GM12892 (cell line): Measurements from ENCODE around the gene TBC1D19.

Experiments
- POLR2A ChIP-seq: IDR thresholded peaks from 2 replicates; pipeline ENCODE4 v1.6.1; 2011; ENCODE audit warnings: low read depth, low read length, control low read depth
- POLR2AphosphoS5 ChIP-seq: IDR thresholded peaks from 2 replicates; pipeline ENCODE4 v1.6.1; 2011; ENCODE audit warnings: low read depth, low read length, control low read depth

DNA sequence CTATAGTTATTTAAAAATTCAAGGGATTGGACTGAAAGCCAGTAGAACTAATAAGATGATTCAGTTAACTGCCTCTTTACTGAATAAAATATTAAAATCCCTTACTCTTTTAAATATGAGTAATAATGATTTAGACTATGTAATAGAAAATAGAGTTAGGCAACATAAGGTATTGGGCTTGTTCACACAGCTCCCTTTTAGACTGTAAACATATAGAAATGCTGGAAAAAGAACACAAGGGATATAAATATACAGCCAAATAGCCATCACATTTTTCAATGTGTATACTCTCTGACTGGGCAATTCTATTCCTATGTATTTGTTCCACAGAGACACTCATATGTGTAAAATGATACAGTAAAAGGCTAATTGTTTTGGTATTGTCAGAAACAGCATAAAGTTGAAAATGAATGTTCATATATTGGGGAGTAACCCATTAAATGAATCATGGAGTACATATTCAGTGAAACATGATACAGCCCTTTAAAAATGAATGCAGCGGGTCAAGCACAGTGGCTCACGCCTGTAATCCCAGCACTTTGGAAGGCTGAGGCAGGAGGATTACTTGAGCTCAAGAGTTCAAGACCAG, 129.8 kb downstream of the TBC1D19 start:
- TF ChIP-seq POLR2A (no peak), POLR2AphosphoS5 (no peak)
